ENCODE measurements around the gene LUC7L. TPM values are rescaled to one million over a fixed set of nuclear protein-coding genes. Genes with fewer than 3 reads are reported as not detected.

Gene LUC7L
- total RNA-seq, 1 experiment from 2014 or later: 137 TPM

- Histone ChIP-seq H2BK15ac (ENCODE audit: low read depth, low read length) (no peak overlapping the region), H3K56ac (ENCODE audit: insufficient read length, low read depth, low read length) (no peak overlapping the region), H4K5ac (ENCODE audit: insufficient read length, low read depth, low read length) (no peak overlapping the region), H3K79me1 (ENCODE audit: insufficient read depth, low read depth, low read length, poor library complexity, severe bottlenecking) (no peaks in the 10 kb centered on the region), H2AFZ (ENCODE audit: low read length) (no peak overlapping the region), H3K14ac (ENCODE audit: insufficient read depth, low read length) (no peak overlapping the region), H2BK5ac (ENCODE audit: insufficient read length, low read length) (no peak overlapping the region), H2AK5ac (ENCODE audit: insufficient read length, low read length) (no peak overlapping the region), H3K18ac (ENCODE audit: insufficient read length, low read depth, low read length) (no peak overlapping the region), H3K23ac (ENCODE audit: insufficient read length, low read depth, low read length) (no peak overlapping the region), H4K91ac (ENCODE audit: insufficient read length, low read depth, low read length) (no peak overlapping the region), H3K79me2 (ENCODE audit: insufficient read depth, low read length) (no peaks in the 10 kb centered on the region), H3K4ac (ENCODE audit: low read depth, low read length) (no peak overlapping the region), H2BK12ac (ENCODE audit: insufficient read length, low read depth, low read length) (no peak overlapping the region), H3K4me2 (ENCODE audit: insufficient read depth, insufficient read length, low read length) (no peak overlapping the region), H3K27ac (ENCODE audit: insufficient read length, low read depth, low read length) (no peak overlapping the region), H2BK20ac (ENCODE audit: low read depth, low read length, poor library complexity, severe bottlenecking) (no peak overlapping the region), H3K9ac (ENCODE audit: extremely low read depth, insufficient read length, low read length) (no peak overlapping the region), H3K4me1 (ENCODE audit: insufficient read depth, low read length) (no peaks in the 10 kb centered on the region), H3K23me2 (ENCODE audit: insufficient read length, low read depth, low read length, poor library complexity, severe bottlenecking) (peaks cover 5% of the 10 kb centered on the region), H4K20me1 (ENCODE audit: control insufficient read depth, insufficient read depth, insufficient read length) (no peaks in the 10 kb centered on the region), H3K27me3 (ENCODE audit: insufficient read depth, low read length) (no peaks in the 10 kb centered on the region), H3K9me3 (ENCODE audit: control insufficient read depth, low read depth, low read length) (no peaks in the 10 kb centered on the region), H2BK120ac (ENCODE audit: low read depth, low read length, poor library complexity, severe bottlenecking) (no peak overlapping the region), H4K8ac (replicated peaks; ENCODE audit: insufficient read length, low read depth, low read length) (no peak overlapping the region), H3T11ph (ENCODE audit: low read length) (no peak overlapping the region)
- peaks cover 27 to 47% (median 42%) of the 10 kb centered on the region in 3 experiments for H3K36me3 Mint-ChIP-seq (ENCODE audit: insufficient read depth in 1 of 3, low read depth in 3 of 3)
- no peaks in the 10 kb centered on the region; a peak in 1 of 5 replicates for H3K9me3 Mint-ChIP-seq
- DNase-seq: no peak
- no peaks in the 10 kb centered on the region for H3K4me1 Mint-ChIP-seq
- peak overlapping the region; percentile 53 to 94 (median 73); a peak in 5 of 7 replicates for H3K27ac Mint-ChIP-seq
- no peak overlapping the region for H3K4me3 Mint-ChIP-seq
- H3K27me3 Mint-ChIP-seq (ENCODE audit: low read depth): peaks cover 4% of the 10 kb centered on the region
- TF ChIP-seq CTCF (conservative IDR thresholded peaks at IDR 0.05): no peak
- WGBS (ENCODE audit: extremely low coverage, insufficient read length, low lambda C conversion rate): no CpG with 5 or more reads among the region's 11 CpGs
Observed at GRCh38 chr16:185691-186090, 43.6 kb downstream of the LUC7L start.
